Subcutaneous adipose tissue (tissue), 4 donors: ENCODE measurements around the gene PIGR. TPM values are rescaled to one million over a fixed set of nuclear protein-coding genes. Genes with fewer than 3 reads are reported as not detected.

Experiments
- total RNA-seq, 4 donors: library from RNA; depleted of rRNA; stranded (reverse); fragments of >200 nt; gene quantifications; one replicate each; pipeline ENCODE4 v1.1.0, GENCODE V29; 2016
- TF ChIP-seq, protein P1 (sequence below): fragments of 450-650 bp; IDR thresholded peaks from one replicate; pipeline ENCODE4 v1.5.1; 2016; ENCODE audit warnings: low read depth, mild to moderate bottlenecking, control low read depth, antibody characterized with exemption, moderate library complexity

PIGR gene
- total RNA-seq, 4 donors from 2014 or later = 0.22 to 2.4 (median 0.61) TPM

GRCh38 chr1:206900149-206900548 is 46.1 kb downstream of the PIGR start:
- TF ChIP-seq, protein P1, sequence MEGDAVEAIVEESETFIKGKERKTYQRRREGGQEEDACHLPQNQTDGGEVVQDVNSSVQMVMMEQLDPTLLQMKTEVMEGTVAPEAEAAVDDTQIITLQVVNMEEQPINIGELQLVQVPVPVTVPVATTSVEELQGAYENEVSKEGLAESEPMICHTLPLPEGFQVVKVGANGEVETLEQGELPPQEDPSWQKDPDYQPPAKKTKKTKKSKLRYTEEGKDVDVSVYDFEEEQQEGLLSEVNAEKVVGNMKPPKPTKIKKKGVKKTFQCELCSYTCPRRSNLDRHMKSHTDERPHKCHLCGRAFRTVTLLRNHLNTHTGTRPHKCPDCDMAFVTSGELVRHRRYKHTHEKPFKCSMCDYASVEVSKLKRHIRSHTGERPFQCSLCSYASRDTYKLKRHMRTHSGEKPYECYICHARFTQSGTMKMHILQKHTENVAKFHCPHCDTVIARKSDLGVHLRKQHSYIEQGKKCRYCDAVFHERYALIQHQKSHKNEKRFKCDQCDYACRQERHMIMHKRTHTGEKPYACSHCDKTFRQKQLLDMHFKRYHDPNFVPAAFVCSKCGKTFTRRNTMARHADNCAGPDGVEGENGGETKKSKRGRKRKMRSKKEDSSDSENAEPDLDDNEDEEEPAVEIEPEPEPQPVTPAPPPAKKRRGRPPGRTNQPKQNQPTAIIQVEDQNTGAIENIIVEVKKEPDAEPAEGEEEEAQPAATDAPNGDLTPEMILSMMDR = no peak

GRCh38 chr1:206899717-206900116 is 46.5 kb downstream of the PIGR start:
- TF ChIP-seq, protein P1 = no peak

- TF ChIP-seq, protein P1 = no peak
Observed at GRCh38 chr1:206898915-206899431, 47.3 kb downstream of the PIGR start.

- TF ChIP-seq, protein P1 = no peak
Observed at GRCh38 chr1:206898089-206898914, 48.0 kb downstream of the PIGR start.

DNA sequence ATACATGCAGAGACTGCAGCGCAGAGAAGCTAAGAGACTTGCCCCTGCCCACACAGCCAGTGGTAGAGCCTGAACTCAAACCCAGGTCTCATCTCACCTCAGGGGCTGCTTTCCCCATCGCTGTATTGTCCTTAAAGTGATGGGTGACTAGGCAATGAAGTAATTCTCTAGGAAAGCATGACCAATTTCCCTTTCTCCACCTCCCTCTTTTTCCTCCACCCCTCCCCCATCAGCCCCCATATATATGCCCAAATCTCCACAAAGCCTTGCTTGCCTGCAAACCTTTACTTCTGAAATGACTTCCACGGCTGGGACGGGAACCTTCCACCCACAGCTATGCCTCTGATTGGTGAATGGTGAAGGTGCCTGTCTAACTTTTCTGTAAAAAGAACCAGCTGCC is 49.1 kb downstream of the PIGR start, which contains the start of gene IL24:
TSS of gene IL24 (plus strand) at position 269 of the 400 bp plus-strand sequence. CDS start 390 bp downstream, outside the sequence.
- TF ChIP-seq, protein P1 = no peak

DNA sequence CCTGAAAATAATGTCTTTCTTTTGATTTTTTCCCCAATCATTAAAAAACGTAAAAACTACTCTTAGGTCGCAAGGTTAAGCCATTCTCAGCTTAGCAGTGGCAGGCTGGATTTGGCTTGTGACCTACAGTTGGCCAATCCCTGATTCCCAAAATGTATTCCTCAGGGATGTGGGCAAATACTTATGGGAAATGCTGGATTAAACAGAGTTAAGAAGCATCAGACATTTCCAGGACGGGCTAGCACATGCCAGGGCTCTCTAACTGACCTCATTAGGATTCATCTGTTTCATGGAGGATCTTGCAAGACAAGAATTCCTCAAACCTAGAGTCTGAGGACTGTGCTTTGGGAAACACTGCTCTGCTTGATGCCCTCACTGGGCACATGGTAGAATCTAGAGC is 50.0 kb downstream of the PIGR start:
- TF ChIP-seq, protein P1 = no peak

DNA sequence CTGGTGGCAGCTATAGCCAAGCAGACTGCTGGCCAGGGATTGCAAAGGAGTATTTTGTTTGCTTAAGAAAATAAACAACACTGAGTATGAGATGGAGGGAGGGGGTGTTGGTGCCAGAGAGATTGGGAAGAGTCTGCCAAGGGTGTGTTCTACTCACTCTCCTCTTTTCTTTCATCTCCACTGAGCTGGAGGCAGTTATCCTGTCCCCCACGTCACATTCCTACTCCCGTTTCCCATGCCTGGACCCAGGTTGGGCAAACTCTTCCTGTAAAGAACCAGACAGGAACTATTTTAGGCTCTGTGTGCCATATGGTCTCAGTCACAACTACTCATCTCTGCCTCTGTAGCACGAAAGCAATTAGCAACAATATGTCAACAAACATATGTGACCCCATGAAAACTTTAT is 50.4 kb downstream of the PIGR start:
- TF ChIP-seq, protein P1 = no peak
